A549 (cell line): ENCODE measurements around the gene FAM181A.

Experiments used
- BHLHE40 ChIP-seq: IDR thresholded peaks from 2 replicates; pipeline ENCODE4 v1.6.1; 2012; ENCODE audit warnings: low read depth, low read length, inconsistent platforms
- CHD4 ChIP-seq: fragments of 200-600 bp; sonication (generic); IDR thresholded peaks from 2 replicates; pipeline ENCODE4 v1.6.1; 2016; ENCODE audit warnings: antibody characterized with exemption, mild to moderate bottlenecking, borderline replicate concordance
- EP300 ChIP-seq, 2 experiments: fragments of >200 bp; sonication (Bioruptor Twin); formaldehyde crosslinking; IDR thresholded peaks; 2 replicates in 1 of 2; 3 replicates in 1 of 2; pipeline ENCODE4 v1.6.1; 2016 to 2017
- FOSL2 ChIP-seq, 2 experiments: fragments of 450-650 bp in 1 of 2; fragments of >200 bp in 1 of 2; sonication (Bioruptor Twin) in 1 of 2; formaldehyde crosslinking; IDR thresholded peaks; 2 replicates each; pipeline versions ENCODE4 v1.5.0 to v1.6.1; 2016 to 2020; ENCODE audit warnings: mild to moderate bottlenecking in 1 of 2, moderate library complexity in 1 of 2
- MAFK ChIP-seq: fragments of 450-650 bp; IDR thresholded peaks from 2 replicates; pipeline ENCODE4 v1.6.1; 2014; ENCODE audit not compliant: partially characterized antibody
- NPAS2 ChIP-seq: fragments of 250-450 bp; sonication (Bioruptor Pico); IDR thresholded peaks from 2 replicates; pipeline ENCODE4 v1.8.0; 2022; ENCODE audit warnings: mild to moderate bottlenecking, moderate library complexity, borderline replicate concordance
- POLR2A ChIP-seq: IDR thresholded peaks from 2 replicates; pipeline ENCODE4 v1.6.1; 2012; ENCODE audit warnings: mild to moderate bottlenecking, low read length
- RAD21 ChIP-seq, 2 experiments: fragments of >200 bp in 1 of 2; sonication (Bioruptor Twin) in 1 of 2; formaldehyde crosslinking in 1 of 2; IDR thresholded peaks in 1 of 2; conservative IDR thresholded peaks in 1 of 2; 2 replicates in 1 of 2; 3 replicates in 1 of 2; pipeline ENCODE4 v1.6.1; 2012 to 2018; ENCODE audit warnings: inconsistent platforms in 1 of 2
- RFX5 ChIP-seq: fragments of 450-650 bp; IDR thresholded peaks from 2 replicates; pipeline ENCODE4 v1.7.1; 2014; ENCODE audit warnings: antibody characterized with exemption, mild to moderate bottlenecking, moderate library complexity
- SMC3 ChIP-seq: fragments of >200 bp; sonication (Bioruptor Twin); formaldehyde crosslinking; IDR thresholded peaks from 3 replicates; pipeline ENCODE4 v1.6.1; 2018; ENCODE audit warnings: inconsistent platforms
- USF2 ChIP-seq: fragments of 450-650 bp; IDR thresholded peaks from 2 replicates; pipeline ENCODE4 v1.6.1; 2014; ENCODE audit warnings: antibody characterized with exemption
- ZNF302 ChIP-seq: fragments of 250-450 bp; sonication (Bioruptor Pico); IDR thresholded peaks from 2 replicates; pipeline ENCODE4 v1.9.0; 2021; ENCODE audit warnings: inconsistent platforms, mild to moderate bottlenecking, moderate library complexity
- TF ChIP-seq, protein P1 (sequence below): fragments of >200 bp; sonication (Bioruptor Twin); formaldehyde crosslinking; IDR thresholded peaks from 3 replicates; pipeline ENCODE4 v1.5.1; 2016
- TF ChIP-seq, protein P2 (sequence below): IDR thresholded peaks from 2 replicates; pipeline ENCODE4 v1.6.1; 2012

- TF ChIP-seq RFX5 (no peak), ZNF302 (no peak), MAFK (no peak), SMC3 (no peak), FOSL2 (IDR thresholded peaks at IDR 0.05) (no peak), FOSL2 (CRISPR knock-in tag; IDR thresholded peaks at IDR 0.05) (no peak), POLR2A (no peak), BHLHE40 (no peak), EP300 (IDR thresholded peaks at IDR 0.05) (no peak), NPAS2 (CRISPR knock-in tag) (no peak), USF2 (no peak), RAD21 (conservative IDR thresholded peaks at IDR 0.05 in 1 of 2, IDR thresholded peaks at IDR 0.05 in 1 of 2) (no peak), CHD4 (no peak)
- TF ChIP-seq, protein P1, sequence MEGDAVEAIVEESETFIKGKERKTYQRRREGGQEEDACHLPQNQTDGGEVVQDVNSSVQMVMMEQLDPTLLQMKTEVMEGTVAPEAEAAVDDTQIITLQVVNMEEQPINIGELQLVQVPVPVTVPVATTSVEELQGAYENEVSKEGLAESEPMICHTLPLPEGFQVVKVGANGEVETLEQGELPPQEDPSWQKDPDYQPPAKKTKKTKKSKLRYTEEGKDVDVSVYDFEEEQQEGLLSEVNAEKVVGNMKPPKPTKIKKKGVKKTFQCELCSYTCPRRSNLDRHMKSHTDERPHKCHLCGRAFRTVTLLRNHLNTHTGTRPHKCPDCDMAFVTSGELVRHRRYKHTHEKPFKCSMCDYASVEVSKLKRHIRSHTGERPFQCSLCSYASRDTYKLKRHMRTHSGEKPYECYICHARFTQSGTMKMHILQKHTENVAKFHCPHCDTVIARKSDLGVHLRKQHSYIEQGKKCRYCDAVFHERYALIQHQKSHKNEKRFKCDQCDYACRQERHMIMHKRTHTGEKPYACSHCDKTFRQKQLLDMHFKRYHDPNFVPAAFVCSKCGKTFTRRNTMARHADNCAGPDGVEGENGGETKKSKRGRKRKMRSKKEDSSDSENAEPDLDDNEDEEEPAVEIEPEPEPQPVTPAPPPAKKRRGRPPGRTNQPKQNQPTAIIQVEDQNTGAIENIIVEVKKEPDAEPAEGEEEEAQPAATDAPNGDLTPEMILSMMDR, result no peak
- TF ChIP-seq, protein P2, sequence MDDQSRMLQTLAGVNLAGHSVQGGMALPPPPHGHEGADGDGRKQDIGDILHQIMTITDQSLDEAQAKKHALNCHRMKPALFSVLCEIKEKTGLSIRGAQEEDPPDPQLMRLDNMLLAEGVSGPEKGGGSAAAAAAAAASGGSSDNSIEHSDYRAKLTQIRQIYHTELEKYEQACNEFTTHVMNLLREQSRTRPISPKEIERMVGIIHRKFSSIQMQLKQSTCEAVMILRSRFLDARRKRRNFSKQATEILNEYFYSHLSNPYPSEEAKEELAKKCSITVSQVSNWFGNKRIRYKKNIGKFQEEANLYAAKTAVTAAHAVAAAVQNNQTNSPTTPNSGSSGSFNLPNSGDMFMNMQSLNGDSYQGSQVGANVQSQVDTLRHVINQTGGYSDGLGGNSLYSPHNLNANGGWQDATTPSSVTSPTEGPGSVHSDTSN, result no peak
These were observed 28.8 kb downstream of the FAM181A start for GRCh38 chr14:93955850-93956481.
